Muscle of arm (tissue), 12 donors: ENCODE measurements around the gene AMZ2. TPM values are rescaled to one million over a fixed set of nuclear protein-coding genes. Genes with fewer than 3 reads are reported as not detected.
"Not testable (repeated sequence)": the region's sequence is repeated elsewhere in the genome, so short reads cannot be mapped to it uniquely, and the experiment has no call there.

Source experiments
- DNase-seq: peaks from one replicate; pipeline ENCODE4 v3.0.0-alpha.2; 2013
- polyA plus RNA-seq, 12 donors: library from polyadenylated mRNA; unstranded; fragments of 120-200 nt; gene quantifications; one replicate each; pipeline ENCODE4 v1.2.1, GENCODE V29; 2013; ENCODE audit not compliant: insufficient read length in 12 of 12

The AMZ2 gene
- polyA plus RNA-seq, 12 donors = 52.6 to 87.9 (median 75.1) TPM; not detected in 1

- not testable (repeated sequence) for DNase-seq
Observed at GRCh38 chr17:68213428-68214411, 34.1 kb upstream of the AMZ2 start.

DNA sequence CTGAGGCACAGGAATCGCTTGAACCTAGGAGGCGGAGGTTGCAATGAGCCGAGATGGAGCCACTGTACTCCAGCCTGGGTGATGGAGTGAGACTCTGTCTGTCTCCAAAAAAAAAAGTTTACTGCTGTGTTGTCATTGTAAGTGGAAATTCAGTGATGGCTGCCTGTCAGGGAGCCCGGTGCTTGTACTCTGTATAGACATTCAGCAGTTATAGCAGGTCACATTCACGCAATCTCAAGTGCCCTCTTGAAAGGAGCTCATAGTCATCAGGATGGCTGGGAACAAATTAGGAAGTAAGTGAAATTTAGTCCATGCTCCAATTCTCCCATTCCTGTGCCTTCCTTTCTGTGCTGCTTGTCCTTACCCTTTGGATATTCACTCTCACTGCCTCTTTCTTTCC, 32.4 kb upstream of the AMZ2 start:
- not testable (repeated sequence) for DNase-seq

DNA sequence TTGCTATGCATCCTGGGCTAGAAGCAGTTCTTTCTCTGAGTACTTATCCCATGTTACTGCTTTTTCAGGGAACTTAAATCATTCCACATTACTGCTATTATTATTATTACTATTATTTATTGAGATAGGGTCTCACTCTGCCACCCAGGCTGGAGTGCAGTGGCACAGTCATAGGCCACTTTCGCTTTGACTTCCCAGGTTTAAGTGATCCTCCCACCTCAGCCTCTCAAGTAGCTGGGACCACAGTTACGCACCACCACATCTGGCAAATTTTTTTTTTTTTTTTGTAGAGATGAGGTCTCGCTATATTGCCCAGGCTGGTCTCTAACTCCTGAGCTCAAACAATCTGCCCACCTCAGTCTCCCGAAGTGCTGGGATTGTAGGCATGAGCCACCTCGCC, 28.4 kb upstream of the AMZ2 start:
- DNase-seq = not testable (repeated sequence)

DNA sequence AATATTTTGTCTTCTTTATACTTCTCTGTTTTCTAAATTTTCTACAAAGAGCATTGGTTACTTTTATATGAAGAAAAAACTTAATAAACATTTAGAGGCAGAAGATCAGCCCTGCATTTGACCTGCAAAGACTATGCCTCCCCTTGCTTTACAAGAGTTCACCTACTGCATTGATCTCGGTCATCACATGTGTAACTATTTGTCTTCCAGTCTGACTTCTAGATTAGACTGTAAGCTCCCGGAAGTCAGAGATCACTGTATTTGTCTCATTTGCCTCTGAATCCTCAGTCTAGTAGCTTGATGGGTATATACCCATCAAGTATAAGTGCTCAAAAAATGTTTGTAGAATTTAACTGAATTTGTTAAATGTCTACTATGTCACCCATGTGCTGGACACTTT, 27.7 kb upstream of the AMZ2 start:
- DNase-seq = not testable (repeated sequence)

- not testable (repeated sequence) for DNase-seq
Observed at GRCh38 chr17:68220786-68221185, 27.1 kb upstream of the AMZ2 start.

DNA sequence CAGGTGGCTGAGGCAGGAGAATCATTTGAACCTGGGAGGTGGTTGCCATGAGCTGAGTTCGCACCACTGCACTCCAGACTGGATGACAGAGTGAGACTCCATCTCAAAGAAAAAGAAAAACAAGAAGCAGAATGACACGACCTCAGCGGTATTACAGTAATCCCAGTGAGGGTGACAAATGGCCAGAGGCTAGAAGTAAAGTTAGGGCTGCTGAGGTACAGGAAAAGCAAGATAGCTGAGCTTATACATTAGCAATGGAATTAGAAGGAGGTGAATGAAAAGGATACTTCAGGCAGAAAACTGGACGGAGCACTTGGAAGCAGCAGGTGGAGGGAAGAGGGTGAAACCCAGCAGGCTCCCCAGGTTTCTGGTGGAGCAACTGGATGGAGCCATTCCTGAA, 26.1 kb upstream of the AMZ2 start:
- DNase-seq = no peak

- DNase-seq = no peak
Observed at GRCh38 chr17:68222606-68223005, 25.2 kb upstream of the AMZ2 start.

GRCh38 chr17:68225055-68225454, 22.8 kb upstream of the AMZ2 start:
- not testable (repeated sequence) for DNase-seq

GRCh38 chr17:68228039-68228680, 19.7 kb upstream of the AMZ2 start:
- DNase-seq = not testable (repeated sequence)

DNA sequence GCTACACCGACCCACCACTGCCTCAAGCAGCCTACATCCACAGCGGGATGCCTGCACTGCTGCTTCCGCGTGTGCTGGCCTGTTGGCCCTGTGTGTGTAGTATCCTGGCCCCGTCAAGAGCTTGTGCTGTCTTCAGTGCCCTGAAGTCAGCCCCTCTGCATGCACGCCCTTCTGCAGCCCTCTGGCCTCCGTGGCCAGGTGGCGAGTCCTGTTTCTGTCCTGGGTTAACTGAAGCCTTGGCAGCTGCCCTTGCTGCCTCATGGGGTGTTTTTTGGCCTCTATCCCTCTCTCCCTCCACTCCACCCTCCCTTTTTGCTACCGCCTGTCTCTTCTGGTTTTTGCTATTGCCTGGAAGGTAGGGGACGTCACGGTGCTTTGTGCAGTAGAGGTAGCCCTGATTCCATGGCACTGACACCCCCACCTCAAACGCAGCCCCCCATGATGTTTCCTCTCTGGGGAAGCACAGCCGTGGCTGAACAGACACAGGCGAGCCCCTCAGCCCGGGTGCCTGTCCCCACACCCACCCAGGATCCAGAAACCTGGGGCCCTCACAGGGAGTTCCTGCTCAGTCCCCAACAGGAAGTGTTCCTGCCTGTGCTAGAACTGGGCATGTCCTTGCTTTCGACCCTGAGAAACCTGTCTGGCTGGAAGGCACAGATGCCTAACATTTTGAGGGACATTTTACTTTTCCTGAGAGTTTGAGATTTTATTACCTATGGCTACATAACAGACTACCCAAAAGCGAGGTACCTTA, 18.8 kb upstream of the AMZ2 start:
- DNase-seq = no peak

DNA sequence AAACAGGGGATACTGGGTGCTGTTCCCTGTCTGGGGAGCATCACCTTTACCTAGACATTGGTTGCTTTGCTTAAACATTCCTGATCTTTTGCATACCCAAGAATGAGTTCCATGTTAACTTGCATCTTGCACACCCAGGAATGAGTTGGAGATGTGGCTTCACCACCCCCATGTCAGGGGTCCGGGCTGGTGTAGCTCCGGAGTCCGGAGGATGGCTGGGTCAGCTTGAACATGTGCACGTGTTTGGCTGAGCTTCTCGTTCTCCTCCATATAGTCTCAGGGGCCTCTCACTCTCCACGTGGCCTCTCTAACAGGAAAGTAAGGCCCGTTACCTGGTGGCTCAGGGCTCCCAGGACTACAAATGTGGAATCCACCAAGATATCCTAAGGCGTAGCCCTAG, 18.2 kb upstream of the AMZ2 start:
- no peak for DNase-seq

GRCh38 chr17:68231131-68231530, 16.7 kb upstream of the AMZ2 start:
- DNase-seq = not testable (repeated sequence)

- no peak for DNase-seq
Observed at GRCh38 chr17:68231541-68231940, 16.3 kb upstream of the AMZ2 start.

- not testable (repeated sequence) for DNase-seq
Observed at GRCh38 chr17:68232741-68233140, 15.1 kb upstream of the AMZ2 start.

DNA sequence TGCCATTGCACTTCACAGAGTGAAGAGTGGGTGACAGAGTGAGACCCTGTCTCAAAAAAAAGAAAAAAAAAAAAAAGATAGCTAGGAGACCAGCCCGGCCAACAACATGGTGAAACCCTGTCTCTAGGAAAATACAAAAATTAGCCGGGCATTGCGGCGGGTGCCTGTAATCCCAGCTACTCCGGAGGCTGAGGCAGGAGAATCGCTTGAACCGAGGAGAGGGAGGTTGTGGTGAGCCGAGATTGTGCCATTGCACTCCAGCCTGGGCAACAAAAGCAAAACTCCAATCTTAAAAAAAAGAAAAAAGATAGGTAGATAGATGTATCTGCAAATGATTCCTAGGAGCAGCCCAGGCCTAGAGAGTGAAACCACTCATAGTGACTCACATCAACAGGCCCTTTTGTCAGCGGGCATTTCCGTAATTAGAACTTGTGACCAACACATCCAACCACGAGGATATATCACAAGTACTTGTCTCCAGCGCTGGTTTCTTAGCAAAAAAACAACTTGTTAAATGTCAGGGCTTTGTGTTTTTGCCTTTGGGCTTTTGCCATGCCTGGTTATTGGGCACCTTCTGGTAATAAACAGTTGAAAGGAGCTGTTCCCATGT, 13.0 kb upstream of the AMZ2 start:
- not testable (repeated sequence) for DNase-seq

DNA sequence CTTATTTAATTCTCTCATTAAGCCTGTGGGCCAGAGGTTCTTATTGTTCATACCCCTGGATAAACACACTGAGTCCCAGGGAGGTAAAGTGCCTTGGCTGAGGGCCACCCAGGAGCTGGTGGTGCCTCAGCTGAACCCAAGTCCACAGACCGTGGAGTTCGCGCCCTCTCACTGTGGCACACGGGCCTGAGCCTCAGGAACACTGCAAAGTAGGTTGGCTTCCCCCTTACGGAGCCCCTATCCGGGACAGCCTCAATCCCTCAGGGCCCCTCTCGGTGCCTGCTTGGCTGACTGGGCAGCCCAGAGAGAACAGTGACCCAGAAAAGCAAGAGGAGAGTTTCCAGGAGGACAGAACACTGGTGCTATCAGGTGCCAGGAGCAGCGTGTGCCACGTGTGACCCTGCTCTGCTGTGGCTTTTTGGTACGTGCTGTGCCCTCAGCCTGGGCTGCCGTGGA, 12.5 kb upstream of the AMZ2 start:
- DNase-seq = not testable (repeated sequence)

- DNase-seq = not testable (repeated sequence)
Observed at GRCh38 chr17:68237369-68238163, 10.3 kb upstream of the AMZ2 start.

- DNase-seq = no peak
Observed at GRCh38 chr17:68238164-68238870, 9.5 kb upstream of the AMZ2 start.

GRCh38 chr17:68238871-68239253, 9.0 kb upstream of the AMZ2 start:
- DNase-seq = no peak
